GM12891 (cell line): Measurements from ENCODE around the gene LZTS3.

Experiments used
- POLR2A ChIP-seq: IDR thresholded peaks from 2 replicates; pipeline ENCODE4 v1.6.1; 2011; ENCODE audit warnings: low read depth, low read length, control low read depth
- POLR2AphosphoS5 ChIP-seq: IDR thresholded peaks from 2 replicates; pipeline ENCODE4 v1.6.1; 2011; ENCODE audit warnings: low read depth, low read length, control low read depth

DNA sequence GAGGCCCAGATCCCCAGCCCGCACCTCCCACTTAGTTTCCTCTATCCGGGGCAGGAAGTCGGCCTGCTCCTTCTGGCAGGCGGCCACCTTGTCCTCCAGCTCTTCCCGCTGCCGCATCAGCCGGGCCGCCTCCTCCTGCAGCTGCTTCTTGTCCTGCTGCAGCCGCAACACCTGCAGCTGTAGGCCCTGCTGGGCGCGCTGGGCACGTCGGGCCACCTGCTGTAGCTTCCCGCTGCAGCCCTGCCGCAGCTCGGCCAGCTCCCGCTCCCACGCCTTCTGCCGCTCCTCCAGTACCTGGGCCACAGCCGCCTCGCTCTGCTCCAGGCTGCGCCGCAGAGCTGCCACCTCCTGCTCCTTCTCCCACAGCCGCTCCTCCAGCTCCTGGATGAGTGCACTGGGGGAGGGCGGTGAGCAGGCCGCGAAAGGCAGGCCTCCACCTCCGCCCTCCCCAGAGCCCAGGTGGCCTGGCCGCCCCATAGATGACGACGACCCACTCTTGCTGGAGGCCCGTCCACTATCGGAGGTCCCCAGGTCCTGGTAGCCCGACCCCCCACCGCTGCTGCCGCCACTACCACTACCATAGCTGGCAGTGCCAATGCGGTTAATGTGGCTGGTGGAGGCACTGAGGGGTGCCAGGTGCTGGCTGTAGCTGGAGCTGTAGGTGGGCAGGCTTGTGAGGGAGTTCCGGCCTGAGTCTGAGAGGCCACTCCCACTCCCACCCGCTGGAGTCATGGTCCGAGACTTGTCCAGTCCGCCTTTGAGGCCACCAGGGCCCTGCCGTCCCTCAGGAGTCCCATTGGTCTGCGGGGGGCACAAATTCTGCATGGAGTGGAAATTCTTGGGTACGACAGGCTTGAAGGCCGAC lies 7.6 kb downstream of the LZTS3 start:
- TF ChIP-seq POLR2AphosphoS5, result no peak
- TF ChIP-seq POLR2A, result no peak
